ENCODE data around the gene MXI1.
"Not testable (repeated sequence)": the region's sequence is repeated elsewhere in the genome, so short reads cannot be mapped to it uniquely, and the experiment has no call there.

Gene MXI1

GRCh38 chr10:110181451-110181850, 26.0 kb upstream of the MXI1 start:
- no peak for DNase-seq (ENCODE audit: low read depth in 3 of 3)

- DNase-seq (ENCODE audit: low read depth in 3 of 3): no peak
These were observed 25.5 kb upstream of the MXI1 start for GRCh38 chr10:110181911-110182310.

- no peak for DNase-seq (ENCODE audit: low read depth in 3 of 3)
These were observed 23.0 kb upstream of the MXI1 start for GRCh38 chr10:110184398-110184797.

GRCh38 chr10:110185646-110186182, 21.7 kb upstream of the MXI1 start:
- DNase-seq (ENCODE audit: low read depth in 3 of 3): not testable (repeated sequence)

DNA sequence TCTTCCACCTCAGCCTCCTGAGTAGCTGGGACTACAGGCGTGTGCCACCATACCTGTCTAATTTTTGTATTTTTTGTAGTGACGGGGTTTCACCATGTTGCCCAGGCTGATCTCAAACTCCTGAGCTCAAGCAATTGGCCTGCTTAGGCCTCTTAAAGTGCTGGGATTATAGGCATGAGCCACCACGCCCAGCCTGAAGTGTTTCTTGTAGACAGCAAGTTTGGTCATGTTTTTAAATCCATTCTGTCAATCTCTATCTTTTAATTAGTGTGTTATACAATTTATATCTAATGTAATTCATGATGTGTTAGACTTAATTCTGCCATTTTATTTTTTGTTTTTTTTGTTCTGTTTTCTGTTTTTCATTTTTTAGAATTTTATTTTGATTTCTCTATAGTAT, 17.2 kb upstream of the MXI1 start:
- no peak for DNase-seq (ENCODE audit: low read depth in 3 of 3)

DNA sequence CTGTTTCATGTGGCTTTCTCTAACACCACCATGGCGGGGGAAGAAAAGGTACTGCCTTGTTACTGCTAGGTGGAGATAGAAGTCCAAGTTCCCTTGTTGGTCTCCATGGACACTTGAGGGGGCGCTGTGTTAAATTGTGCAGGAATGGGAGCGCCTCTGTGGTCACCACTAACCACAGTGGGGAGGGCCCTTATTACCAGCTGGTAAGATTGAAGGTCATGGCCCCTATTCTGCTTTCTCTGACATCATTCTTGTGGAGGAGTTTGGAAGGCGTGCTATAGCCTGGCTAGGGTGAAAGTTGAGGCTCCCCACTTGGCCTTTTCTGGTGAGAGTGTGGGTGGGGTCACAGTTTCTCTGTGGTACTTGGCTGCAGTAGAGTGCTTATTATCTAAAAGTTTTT, 14.9 kb upstream of the MXI1 start:
- no peak for DNase-seq (ENCODE audit: low read depth in 3 of 3)

DNA sequence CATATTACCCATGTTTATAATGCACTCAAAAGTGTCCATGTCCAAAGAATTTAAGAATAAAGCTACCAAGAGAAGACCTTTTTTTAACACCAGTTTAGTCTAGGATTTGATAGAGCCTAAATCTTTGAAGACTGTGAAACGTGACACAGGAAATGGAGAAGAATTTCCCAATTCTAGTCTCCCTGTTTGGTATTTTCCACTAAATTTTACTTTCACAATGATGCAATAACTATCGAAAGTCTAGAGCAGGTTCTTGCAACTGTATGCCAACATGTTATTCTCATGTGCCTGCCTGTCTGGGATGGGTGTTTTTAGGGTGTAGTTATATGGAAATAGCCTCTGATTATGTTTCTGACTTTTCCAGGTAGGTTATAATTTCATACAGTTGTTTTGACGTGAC, 6.9 kb upstream of the MXI1 start:
- no peak for DNase-seq (ENCODE audit: low read depth in 3 of 3)

DNA sequence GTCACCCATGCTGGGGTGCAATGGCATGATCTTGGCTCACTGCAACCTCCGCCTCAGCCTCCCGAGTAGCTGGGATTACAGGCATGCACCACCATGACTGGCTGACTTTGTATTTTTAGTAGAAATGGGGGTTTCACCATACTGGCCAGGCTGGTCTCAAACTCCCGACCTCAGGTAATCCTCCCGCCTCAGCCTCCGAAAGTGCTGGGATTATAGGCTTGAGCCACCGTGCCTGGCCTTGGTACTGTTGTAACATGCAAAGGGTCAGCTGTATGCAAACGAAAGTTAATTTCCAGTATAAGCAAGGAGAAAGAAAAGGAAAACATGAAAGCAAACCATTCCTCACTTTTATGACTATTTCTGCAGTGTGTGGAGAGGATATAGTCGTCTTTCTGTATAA, 6.4 kb upstream of the MXI1 start:
- not testable (repeated sequence) for DNase-seq (ENCODE audit: low read depth in 3 of 3)

GRCh38 chr10:110203500-110204455, 3.6 kb upstream of the MXI1 start:
- no peak for DNase-seq (ENCODE audit: low read depth in 3 of 3)

DNA sequence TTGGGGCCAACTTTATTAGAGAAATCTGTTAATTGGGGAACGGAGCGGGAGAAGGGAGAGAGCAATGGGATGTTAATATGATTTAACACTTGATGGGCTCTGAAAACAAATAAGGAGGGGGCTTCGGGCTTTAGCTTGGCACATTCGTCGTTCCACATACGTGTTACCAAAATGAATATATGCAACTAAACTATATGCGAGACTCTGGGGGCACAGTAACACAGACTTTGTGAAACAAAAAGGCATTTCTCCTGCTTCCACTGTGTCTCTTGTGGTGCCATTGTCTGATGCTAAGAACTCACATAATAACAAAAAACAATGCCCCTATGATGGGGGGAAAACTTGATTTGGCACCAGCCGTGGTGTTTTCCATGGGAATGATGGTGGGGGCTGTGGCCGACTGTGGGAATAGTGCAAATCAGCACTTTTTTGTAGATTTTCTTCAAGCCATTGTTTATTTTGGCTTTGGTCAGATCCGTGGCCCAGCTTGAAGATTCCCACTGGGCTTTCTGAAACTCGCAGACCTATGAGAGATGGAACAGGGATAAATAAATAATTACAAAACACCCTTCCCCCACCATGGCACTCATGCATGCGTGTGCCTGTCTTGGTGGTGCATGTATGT, 2.2 kb upstream of the MXI1 start:
- DNase-seq (ENCODE audit: low read depth in 3 of 3): no peak

GRCh38 chr10:110207805-110208613, 604 bp downstream of the MXI1 start:
- peak in 2 of 3 experiments; percentile 14 to 40 for DNase-seq (ENCODE audit: low read depth in 3 of 3)

DNA sequence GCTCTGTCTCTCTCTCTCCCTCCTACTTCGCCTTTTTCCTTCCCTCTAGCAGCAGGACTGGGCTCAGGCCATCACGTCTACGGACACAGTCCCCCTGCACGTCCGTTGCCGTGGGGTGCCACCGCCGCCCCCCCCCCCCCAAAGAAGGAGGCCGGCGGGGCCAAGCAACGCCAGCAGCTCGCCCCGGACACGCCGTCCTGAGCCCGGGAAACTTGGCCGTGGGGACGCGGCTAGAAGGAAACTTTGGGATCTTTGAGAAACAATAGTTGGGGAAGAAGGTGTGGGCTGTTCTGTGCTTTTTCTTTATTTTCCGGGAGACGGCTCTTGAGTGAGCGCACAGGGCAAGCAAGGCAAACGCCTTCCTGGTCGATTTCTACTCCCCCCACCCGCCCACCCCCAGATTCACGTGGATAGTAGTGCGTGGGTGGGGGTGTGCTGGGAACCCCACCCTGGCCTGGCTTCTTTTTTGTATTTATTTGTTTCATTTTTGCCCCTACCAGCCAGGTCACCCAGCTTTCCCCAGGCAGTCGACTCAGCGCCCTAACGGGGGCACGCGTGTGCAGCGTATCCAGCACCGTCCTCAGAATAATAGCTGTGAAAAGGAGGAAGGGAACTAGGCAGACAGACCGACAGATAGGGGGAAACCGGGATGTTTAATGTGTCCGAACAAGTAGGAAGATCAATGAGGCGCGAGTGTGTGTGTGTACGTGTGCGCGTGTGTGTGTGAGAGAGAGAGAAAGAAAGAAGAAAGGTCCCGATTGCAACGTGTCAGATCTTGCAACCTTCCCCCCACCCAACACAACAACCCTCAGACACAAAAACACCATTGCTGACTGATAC, 1.4 kb downstream of the MXI1 start:
- no peak for DNase-seq (ENCODE audit: low read depth in 3 of 3)

DNA sequence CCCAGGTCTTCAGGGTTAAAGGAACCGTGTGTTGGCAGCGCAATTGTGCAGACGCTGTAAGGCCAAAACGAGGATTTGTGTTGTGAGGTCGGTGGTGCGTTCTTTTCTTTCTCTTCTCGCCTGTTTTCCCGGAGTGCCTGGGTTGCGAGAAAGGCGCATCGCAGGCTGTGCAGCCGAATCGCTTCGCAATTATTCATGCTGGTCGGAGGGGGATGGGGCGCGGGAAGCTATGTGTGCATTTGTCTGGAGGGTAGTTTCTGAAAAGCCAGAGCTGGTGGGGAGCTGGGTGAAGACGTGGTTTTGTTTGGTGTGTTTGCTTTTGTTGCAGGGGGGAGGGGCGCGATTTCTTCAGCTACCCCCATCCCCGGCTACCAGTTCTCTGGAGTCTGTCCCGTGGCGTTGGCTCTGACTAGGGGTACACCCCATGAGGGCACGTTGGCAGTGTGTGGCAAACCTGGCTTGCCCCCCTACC, 2.1 kb downstream of the MXI1 start:
- DNase-seq (ENCODE audit: low read depth in 3 of 3): peak in 2 of 3 experiments; percentile 30 to 68

DNA sequence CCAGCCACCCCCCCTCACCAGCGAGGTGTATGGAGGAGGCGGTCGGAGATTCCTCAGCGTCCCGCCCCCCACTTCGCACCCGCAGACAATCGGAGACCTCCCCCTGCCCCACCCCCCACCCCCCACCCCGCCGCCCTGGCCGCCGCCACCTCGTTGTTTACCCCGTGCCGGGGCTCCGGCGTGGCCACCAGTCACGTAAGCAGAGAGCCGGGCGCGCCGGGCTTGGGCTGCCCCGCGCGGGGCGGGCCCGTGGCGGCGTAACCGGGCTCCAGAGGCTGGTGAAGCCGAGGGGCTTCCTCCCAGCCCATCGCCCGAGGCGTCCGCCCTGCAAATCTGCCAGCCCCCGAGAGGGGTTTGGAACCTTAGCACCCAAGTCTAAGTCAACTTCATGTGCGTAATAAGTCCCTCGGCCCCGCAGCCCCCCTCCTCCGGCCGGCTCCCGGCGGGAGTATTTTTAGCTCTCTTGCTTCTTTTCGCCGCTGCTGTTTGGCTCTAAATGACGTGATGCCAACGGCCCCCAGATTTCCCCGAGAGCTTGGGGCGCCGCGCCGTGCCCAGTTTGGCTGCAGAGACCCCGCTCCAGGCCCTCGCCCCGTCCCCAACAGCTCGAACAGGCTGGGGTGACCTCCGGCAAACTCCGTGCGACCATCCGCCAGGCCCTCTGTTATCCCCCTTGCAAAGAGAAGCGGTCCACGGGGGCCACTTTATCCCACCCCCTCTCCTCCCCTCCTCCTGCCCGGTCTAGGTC, 2.7 kb downstream of the MXI1 start:
- DNase-seq (ENCODE audit: low read depth in 3 of 3): peak in 2 of 3 experiments; percentile 17 to 47

DNA sequence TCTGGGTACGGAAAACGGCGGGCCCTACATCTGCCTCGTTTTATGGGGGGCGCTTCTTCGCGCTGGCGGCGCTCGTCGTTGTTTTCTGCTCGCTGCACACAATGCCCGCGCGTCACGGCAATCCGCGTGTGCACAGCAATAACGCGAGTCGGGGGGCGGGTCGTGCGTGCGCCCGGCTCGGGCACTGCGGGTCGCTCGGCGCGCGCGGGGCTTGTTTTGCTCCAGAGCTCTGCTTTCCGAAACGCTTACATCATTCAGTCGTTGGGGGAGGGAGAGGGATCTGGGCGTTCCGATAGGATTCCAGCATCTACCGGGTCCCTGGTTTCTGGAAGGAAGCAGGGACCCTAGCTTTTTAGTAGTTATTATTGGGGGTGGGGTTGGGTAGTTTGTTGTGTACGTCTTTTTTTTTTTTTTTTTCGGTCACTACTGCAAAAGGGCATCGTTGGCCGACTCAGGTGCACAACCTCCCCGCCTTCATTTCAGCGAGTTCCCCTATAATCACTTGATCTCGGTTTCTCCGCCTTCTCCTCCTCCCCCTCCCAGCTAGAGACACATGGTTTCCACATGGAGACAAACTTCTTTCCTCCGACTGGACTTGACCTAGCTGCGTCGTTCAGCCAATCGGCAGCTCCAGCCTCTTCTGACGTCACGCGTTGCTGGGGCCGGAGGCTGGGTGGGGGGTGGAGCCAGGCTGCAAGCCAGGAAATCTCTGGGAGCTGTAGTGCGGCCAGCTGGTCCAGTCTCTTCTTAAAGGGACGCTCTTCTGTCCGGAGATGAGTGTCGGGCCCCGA, 3.5 kb downstream of the MXI1 start:
- peak; percentile 83 to 91 (median 87) for DNase-seq (ENCODE audit: low read depth in 3 of 3)

DNA sequence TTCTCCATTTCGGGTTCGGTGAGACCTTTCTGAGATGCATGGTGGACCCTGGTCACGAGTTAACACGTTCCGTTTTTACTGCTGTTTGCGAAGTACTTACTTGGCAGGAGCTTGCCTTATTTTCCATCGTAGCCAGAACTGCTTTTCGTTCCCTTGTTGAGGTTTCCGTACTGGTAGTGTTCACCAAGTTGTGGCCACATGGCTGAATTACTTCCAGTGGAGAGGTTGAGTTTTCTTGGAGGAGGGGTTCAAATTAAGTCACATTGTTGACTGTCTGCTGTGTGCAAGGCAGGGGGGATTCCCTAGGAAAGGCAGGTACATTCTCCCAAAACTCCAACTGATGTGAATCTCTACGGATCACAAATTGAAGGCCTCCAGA, 4.0 kb downstream of the MXI1 start:
- DNase-seq (ENCODE audit: low read depth in 3 of 3): no peak

DNA sequence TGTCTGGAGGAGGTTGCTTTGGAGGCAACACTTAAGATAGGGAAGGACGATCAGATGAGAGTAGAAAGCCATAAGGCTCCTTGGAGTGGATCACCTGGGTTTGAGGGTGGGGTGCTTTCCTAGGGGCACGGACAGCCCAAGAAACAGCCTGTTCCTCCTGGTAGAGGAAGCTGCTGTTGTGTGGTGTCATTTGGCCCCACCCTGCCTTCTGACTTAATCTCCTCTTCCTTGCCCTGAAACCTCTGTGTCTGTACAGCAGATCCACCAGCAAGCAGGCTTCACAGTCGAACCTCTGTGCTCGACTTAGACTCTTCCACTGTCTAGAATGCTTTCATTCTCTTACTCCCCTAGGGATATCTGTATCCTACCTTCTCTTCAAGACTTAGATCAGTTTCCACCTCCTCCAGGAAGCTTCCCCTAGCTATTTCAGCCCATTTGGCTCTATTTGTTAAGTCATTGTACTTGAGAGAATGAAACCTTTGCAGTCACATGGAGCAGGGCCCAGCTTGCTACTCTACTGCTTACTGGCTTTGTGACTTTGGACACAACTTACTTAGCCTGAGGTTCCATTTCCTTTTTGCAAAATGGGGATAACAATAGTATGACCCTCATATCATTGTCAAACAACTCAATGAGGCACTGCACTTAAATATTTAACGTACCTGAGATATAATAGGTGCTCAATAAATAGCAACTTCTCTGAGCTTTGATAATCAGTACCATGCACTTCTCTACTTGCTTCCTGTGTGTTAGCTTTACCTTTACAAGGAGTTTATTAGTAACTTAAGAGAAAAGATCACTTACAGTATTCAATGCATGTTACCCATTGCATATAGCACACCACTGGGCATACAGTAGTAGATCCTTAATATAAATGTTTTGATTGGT, 5.0 kb downstream of the MXI1 start:
- DNase-seq (ENCODE audit: low read depth in 3 of 3): peak in 1 of 3 experiments; percentile 31

- DNase-seq (ENCODE audit: low read depth in 3 of 3): no peak
These were observed 7.0 kb downstream of the MXI1 start for GRCh38 chr10:110214371-110214826.

Measured in stimulated activated CD4-positive, alpha-beta T cell treated with anti-CD3 and anti-CD28 coated beads, TNF-alpha, amount 100 ng/mL, for 24 hours (primary cell).